Measurements from ENCODE around the gene OOSP2. TPM values are rescaled to one million over a fixed set of nuclear protein-coding genes. Genes with fewer than 3 reads are reported as not detected.

Gene OOSP2
- total RNA-seq, 1 experiment from 2014 or later = not detected

DNA sequence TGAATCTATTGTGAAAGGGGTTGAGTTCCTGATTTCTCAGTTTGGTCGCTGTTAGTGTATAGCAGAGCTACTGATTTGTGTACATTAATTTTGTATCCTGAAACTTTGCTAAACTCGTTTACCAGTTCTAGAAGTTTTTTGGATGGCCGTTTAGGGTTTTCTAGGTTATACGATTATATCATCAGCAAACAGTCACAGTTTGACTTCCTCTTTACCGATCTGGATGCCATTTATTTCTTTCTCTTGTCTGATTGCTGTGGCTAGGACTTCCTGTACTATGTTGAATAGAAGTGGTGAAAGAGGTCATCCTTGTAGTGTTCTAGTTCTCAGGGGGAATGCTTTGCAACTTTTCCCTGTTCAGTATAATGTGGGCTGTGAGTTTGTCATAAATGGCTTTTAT is 47.8 kb upstream of the OOSP2 start:
- Histone ChIP-seq H3K79me1 (ENCODE audit: insufficient read depth, low read depth, low read length, poor library complexity, severe bottlenecking) (no peaks in the 10 kb centered on the region), H2BK20ac (ENCODE audit: low read depth, low read length, poor library complexity, severe bottlenecking) (no peak overlapping the region), H2BK15ac (ENCODE audit: low read depth, low read length) (no peak overlapping the region), H3K9me3 (ENCODE audit: control insufficient read depth, low read depth, low read length) (no peaks in the 10 kb centered on the region), H3K18ac (ENCODE audit: insufficient read length, low read depth, low read length) (no peak overlapping the region), H2AFZ (ENCODE audit: low read length) (no peak overlapping the region), H2BK12ac (ENCODE audit: insufficient read length, low read depth, low read length) (no peak overlapping the region), H4K20me1 (ENCODE audit: control insufficient read depth, insufficient read depth, insufficient read length) (no peaks in the 10 kb centered on the region), H3K79me2 (ENCODE audit: insufficient read depth, low read length) (no peaks in the 10 kb centered on the region), H2BK5ac (ENCODE audit: insufficient read length, low read length) (no peak overlapping the region), H2AK5ac (ENCODE audit: insufficient read length, low read length) (no peak overlapping the region), H3K14ac (ENCODE audit: insufficient read depth, low read length) (no peak overlapping the region), H2BK120ac (ENCODE audit: low read depth, low read length, poor library complexity, severe bottlenecking) (no peak overlapping the region), H3K4ac (ENCODE audit: low read depth, low read length) (no peak overlapping the region), H3K27ac (ENCODE audit: insufficient read length, low read depth, low read length) (no peak overlapping the region), H4K8ac (replicated peaks; ENCODE audit: insufficient read length, low read depth, low read length) (no peak overlapping the region), H3K4me1 (ENCODE audit: insufficient read depth, low read length) (no peaks in the 10 kb centered on the region), H4K5ac (ENCODE audit: insufficient read length, low read depth, low read length) (no peak overlapping the region), H3K9ac (ENCODE audit: extremely low read depth, insufficient read length, low read length) (no peak overlapping the region), H3T11ph (ENCODE audit: low read length) (no peak overlapping the region), H3K4me2 (ENCODE audit: insufficient read depth, insufficient read length, low read length) (no peak overlapping the region), H3K56ac (ENCODE audit: insufficient read length, low read depth, low read length) (no peak overlapping the region), H3K23me2 (ENCODE audit: insufficient read length, low read depth, low read length, poor library complexity, severe bottlenecking) (no peaks in the 10 kb centered on the region), H4K91ac (ENCODE audit: insufficient read length, low read depth, low read length) (no peak overlapping the region), H3K27me3 (ENCODE audit: insufficient read depth, low read length) (no peaks in the 10 kb centered on the region), H3K23ac (ENCODE audit: insufficient read length, low read depth, low read length) (no peak overlapping the region)
- Mint-ChIP-seq H3K9me3 (peaks cover 16 to 26% of the 10 kb centered on the region in 2 experiments), H3K36me3 (ENCODE audit: insufficient read depth in 1 of 3, low read depth in 3 of 3) (peaks cover 0 to 8% (median 0%) of the 10 kb centered on the region in 3 experiments; a peak in 3 of 7 replicates), H3K4me1 (no peaks in the 10 kb centered on the region), H3K4me3 (no peak overlapping the region), H3K27ac (no peak overlapping the region), H3K27me3 (ENCODE audit: low read depth) (no peaks in the 10 kb centered on the region)
- WGBS (ENCODE audit: extremely low coverage, insufficient read length, low lambda C conversion rate) = no CpG with 5 or more reads among the region's 5 CpGs
- DNase-seq = no peak
- TF ChIP-seq, protein P1, sequence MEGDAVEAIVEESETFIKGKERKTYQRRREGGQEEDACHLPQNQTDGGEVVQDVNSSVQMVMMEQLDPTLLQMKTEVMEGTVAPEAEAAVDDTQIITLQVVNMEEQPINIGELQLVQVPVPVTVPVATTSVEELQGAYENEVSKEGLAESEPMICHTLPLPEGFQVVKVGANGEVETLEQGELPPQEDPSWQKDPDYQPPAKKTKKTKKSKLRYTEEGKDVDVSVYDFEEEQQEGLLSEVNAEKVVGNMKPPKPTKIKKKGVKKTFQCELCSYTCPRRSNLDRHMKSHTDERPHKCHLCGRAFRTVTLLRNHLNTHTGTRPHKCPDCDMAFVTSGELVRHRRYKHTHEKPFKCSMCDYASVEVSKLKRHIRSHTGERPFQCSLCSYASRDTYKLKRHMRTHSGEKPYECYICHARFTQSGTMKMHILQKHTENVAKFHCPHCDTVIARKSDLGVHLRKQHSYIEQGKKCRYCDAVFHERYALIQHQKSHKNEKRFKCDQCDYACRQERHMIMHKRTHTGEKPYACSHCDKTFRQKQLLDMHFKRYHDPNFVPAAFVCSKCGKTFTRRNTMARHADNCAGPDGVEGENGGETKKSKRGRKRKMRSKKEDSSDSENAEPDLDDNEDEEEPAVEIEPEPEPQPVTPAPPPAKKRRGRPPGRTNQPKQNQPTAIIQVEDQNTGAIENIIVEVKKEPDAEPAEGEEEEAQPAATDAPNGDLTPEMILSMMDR (conservative IDR thresholded peaks at IDR 0.05) = no peak

Data from H9 (cell line).